Neural progenitor cell (in vitro differentiated cells): Measurements from ENCODE around the gene RAB11FIP3. TPM values are rescaled to one million over a fixed set of nuclear protein-coding genes. Genes with fewer than 3 reads are reported as not detected.

Experiments used
- DNase-seq: peaks from one replicate; pipeline ENCODE4 v3.0.0-alpha.2; 2016; ENCODE audit warnings: low spot score
- H2AFZ ChIP-seq: fragments of 200-600 bp; sonication (generic); replicated peaks from 2 replicates; pipeline ENCODE4 v1.6.1; 2016; ENCODE audit warnings: antibody characterized with exemption
- H3F3A ChIP-seq: fragments of 200-600 bp; sonication (generic); 2 replicates; pipeline ENCODE4 v1.6.1; 2016; ENCODE audit warnings: antibody characterized with exemption, low read depth
- H3K27ac ChIP-seq: fragments of 200-600 bp; sonication (generic); 2 replicates; pipeline ENCODE4 v1.5.1; 2016; ENCODE audit warnings: mild to moderate bottlenecking
- H3K27me3 ChIP-seq: fragments of 200-600 bp; sonication (generic); 2 replicates; pipeline ENCODE4 v1.6.1; 2016; ENCODE audit warnings: mild to moderate bottlenecking, moderate library complexity
- H3K36me3 ChIP-seq: fragments of 200-600 bp; sonication (generic); 2 replicates; pipeline ENCODE4 v1.5.1; 2016
- H3K4me1 ChIP-seq: fragments of 200-600 bp; sonication (generic); 2 replicates; pipeline ENCODE4 v1.6.1; 2016; ENCODE audit warnings: mixed run types
- H3K4me2 ChIP-seq: fragments of 200-600 bp; sonication (generic); 2 replicates; pipeline ENCODE4 v1.6.1; 2016
- H3K4me3 ChIP-seq: fragments of 200-600 bp; sonication (generic); 2 replicates; pipeline ENCODE4 v1.5.1; 2016
- H3K79me2 ChIP-seq: fragments of 200-600 bp; sonication (generic); 2 replicates; pipeline ENCODE4 v1.6.1; 2016; ENCODE audit warnings: low read depth
- H3K9ac ChIP-seq: fragments of 200-600 bp; sonication (generic); 2 replicates; pipeline ENCODE4 v1.6.1; 2016
- H3K9me3 ChIP-seq: fragments of 200-600 bp; sonication (generic); 2 replicates; pipeline ENCODE4 v1.5.1; 2016; ENCODE audit warnings: low read depth
- H4K20me1 ChIP-seq: fragments of 200-600 bp; sonication (generic); 2 replicates; pipeline ENCODE4 v1.6.1; 2016; ENCODE audit warnings: low read depth
- H3K27ac Mint-ChIP-seq: 3 replicates; pipeline ENCODE4 v1.8.0; 2021; ENCODE audit warnings: mixed read lengths
- H3K27me3 Mint-ChIP-seq: 2 replicates; pipeline ENCODE4 v1.8.0; 2022; ENCODE audit warnings: low read depth, mild to moderate bottlenecking, inconsistent platforms, moderate library complexity, mixed read lengths; ENCODE audit not compliant: insufficient read depth
- H3K36me3 Mint-ChIP-seq: 3 replicates; pipeline ENCODE4 v1.8.0; 2021; ENCODE audit warnings: mixed read lengths
- H3K4me1 Mint-ChIP-seq: 3 replicates; pipeline ENCODE4 v1.8.0; 2021; ENCODE audit warnings: mixed read lengths
- H3K4me3 Mint-ChIP-seq: 3 replicates; pipeline ENCODE4 v1.8.0; 2021; ENCODE audit warnings: mild to moderate bottlenecking, moderate library complexity, mixed read lengths
- H3K9me3 Mint-ChIP-seq: 3 replicates; pipeline ENCODE4 v1.8.0; 2020; ENCODE audit warnings: mixed read lengths
- CTCF ChIP-seq: fragments of 200-600 bp; sonication (generic); IDR thresholded peaks from 2 replicates; pipeline ENCODE4 v1.5.1; 2017; ENCODE audit warnings: antibody characterized with exemption, mild to moderate bottlenecking
- EZH2 ChIP-seq: fragments of 200-600 bp; sonication (generic); IDR thresholded peaks from 2 replicates; pipeline ENCODE4 v1.6.1; 2017; ENCODE audit warnings: antibody characterized with exemption, mild to moderate bottlenecking, moderate library complexity
- EZH2phosphoT487 ChIP-seq: fragments of 200-600 bp; sonication (generic); IDR thresholded peaks from 2 replicates; pipeline ENCODE4 v1.6.1; 2017; ENCODE audit warnings: antibody characterized with exemption
- total RNA-seq: library from RNA; depleted of rRNA; stranded (reverse); fragments of >200 nt; gene quantifications from 2 replicates; pipeline ENCODE4 v1.2.3, GENCODE V29; 2015; ENCODE audit warnings: low replicate concordance

RAB11FIP3 gene
- total RNA-seq, 1 donor from 2014 or later = 15.5 TPM

GRCh38 chr16:396199-396598 is 29.2 kb upstream of the RAB11FIP3 start:
- H3K4me1 Mint-ChIP-seq = peaks cover 23% of the 10 kb centered on the region
- Histone ChIP-seq H3K36me3 (no peaks in the 10 kb centered on the region), H3K4me1 (peaks cover 7% of the 10 kb centered on the region), H3K79me2 (no peaks in the 10 kb centered on the region), H3F3A (peaks cover 50% of the 10 kb centered on the region), H3K4me2 (peak overlapping the region; percentile 77), H3K27me3 (peaks cover 2% of the 10 kb centered on the region), H3K27ac (no peak overlapping the region), H3K9ac (no peak overlapping the region), H3K9me3 (no peaks in the 10 kb centered on the region), H3K4me3 (peak overlapping the region; percentile 69), H2AFZ (peak overlapping the region; percentile 66), H4K20me1 (peaks cover 26% of the 10 kb centered on the region)
- H3K4me3 Mint-ChIP-seq = peak overlapping the region; percentile 97
- H3K36me3 Mint-ChIP-seq = peaks cover 2% of the 10 kb centered on the region
- peak overlapping the region; percentile 91 for H3K27ac Mint-ChIP-seq
- H3K9me3 Mint-ChIP-seq = no peaks in the 10 kb centered on the region
- H3K27me3 Mint-ChIP-seq = peaks cover 13% of the 10 kb centered on the region
- TF ChIP-seq EZH2 (no peak), CTCF (no peak), EZH2phosphoT487 (no peak)
- DNase-seq = peak; percentile 40

DNA sequence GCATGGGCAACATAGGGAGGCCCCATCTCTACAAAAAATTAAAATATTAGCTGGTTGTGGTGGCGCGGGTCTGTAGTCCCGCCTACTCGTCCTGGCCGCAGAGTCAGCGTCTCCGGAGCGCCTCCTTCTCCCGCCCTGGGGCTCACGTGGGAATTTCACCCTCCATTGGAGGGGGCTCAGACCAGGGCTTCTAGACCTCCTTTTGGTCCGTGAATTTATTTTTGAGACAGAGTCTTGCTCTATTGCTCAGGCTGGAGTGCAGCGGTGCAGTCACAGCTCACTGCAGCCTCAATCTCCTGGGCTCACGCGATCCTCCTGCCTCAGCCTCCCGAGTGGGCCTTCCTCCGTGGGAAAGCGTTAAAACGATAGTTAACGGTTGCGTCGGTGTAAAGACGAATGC is 28.8 kb upstream of the RAB11FIP3 start:
- Histone ChIP-seq H3K36me3 (no peaks in the 10 kb centered on the region), H3F3A (peaks cover 53% of the 10 kb centered on the region), H3K27ac (no peak overlapping the region), H2AFZ (peak overlapping the region; percentile 66), H4K20me1 (peaks cover 26% of the 10 kb centered on the region), H3K4me3 (peak overlapping the region; percentile 69), H3K4me1 (peaks cover 7% of the 10 kb centered on the region), H3K9ac (no peak overlapping the region), H3K9me3 (no peaks in the 10 kb centered on the region), H3K27me3 (peaks cover 2% of the 10 kb centered on the region), H3K79me2 (no peaks in the 10 kb centered on the region), H3K4me2 (peak overlapping the region; percentile 77)
- Mint-ChIP-seq H3K27ac (peak overlapping the region; percentile 98), H3K27me3 (peaks cover 13% of the 10 kb centered on the region), H3K4me1 (peaks cover 23% of the 10 kb centered on the region), H3K9me3 (no peaks in the 10 kb centered on the region), H3K36me3 (peaks cover 2% of the 10 kb centered on the region), H3K4me3 (peak overlapping the region; percentile 97)
- peak; percentile 75 for DNase-seq
- TF ChIP-seq EZH2 (no peak), CTCF (no peak), EZH2phosphoT487 (no peak)

DNA sequence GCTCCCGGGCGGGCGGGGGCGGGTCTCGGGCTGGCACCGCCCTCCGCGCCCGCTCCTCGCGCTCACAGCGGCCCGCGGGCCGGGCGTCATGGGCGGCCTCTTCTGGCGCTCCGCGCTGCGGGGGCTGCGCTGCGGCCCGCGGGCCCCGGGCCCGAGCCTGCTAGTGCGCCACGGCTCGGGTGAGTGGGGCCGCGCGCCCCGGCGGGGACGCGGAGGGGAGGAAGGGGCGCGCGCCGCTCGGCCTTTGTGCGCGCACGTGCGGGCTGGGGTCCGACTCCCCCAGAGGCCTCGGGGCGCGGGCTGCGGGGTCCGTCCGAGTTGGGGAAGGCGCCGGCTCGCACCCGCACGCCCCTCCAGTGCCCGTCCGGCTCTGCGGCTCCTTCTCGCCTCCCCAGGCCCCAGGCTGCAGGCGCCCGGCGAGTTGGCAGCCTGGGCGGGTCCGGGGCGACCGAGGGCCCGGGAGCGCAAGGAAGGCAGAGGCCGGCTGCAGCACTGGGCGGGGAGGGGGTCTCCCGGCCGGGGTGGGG is 28.3 kb upstream of the RAB11FIP3 start, which contains the start of gene NME4:
TSS of gene NME4 (plus strand) at position 65 of the 527 bp plus-strand sequence. CDS start at position 89, 24 bp downstream.
- H3K27ac Mint-ChIP-seq = peak within 1 kb of the TSS; percentile 98
- no peaks in the 10 kb centered on the region for H3K79me2 ChIP-seq
- no peak for TF ChIP-seq EZH2
- no peak for TF ChIP-seq EZH2phosphoT487
- TF ChIP-seq CTCF = no peak

More for the DNA sequence above, 28.3 kb upstream of the RAB11FIP3 start, which contains the start of gene NME4:
- Histone ChIP-seq H3K27ac (no peak within 1 kb of the TSS), H3K4me2 (peak within 1 kb of the TSS; percentile 79), H3K9me3 (no peaks in the 10 kb centered on the region), H3K27me3 (peaks cover 2% of the 10 kb centered on the region), H4K20me1 (peaks cover 26% of the 10 kb centered on the region), H3K4me1 (peaks cover 7% of the 10 kb centered on the region), H3F3A (peaks cover 58% of the 10 kb centered on the region), H3K9ac (no peak within 1 kb of the TSS), H2AFZ (peak within 1 kb of the TSS; percentile 66), H3K4me3 (peak within 1 kb of the TSS; percentile 69), H3K36me3 (no peaks in the 10 kb centered on the region)
- H3K36me3 Mint-ChIP-seq = peaks cover 2% of the 10 kb centered on the region
- peak within 1 kb of the TSS; percentile 97 for H3K4me3 Mint-ChIP-seq
- no peaks in the 10 kb centered on the region for H3K9me3 Mint-ChIP-seq
- H3K27me3 Mint-ChIP-seq = peaks cover 8% of the 10 kb centered on the region
- DNase-seq = peak; percentile 77
- H3K4me1 Mint-ChIP-seq = peaks cover 23% of the 10 kb centered on the region
